ENCODE data around the gene SOX15.

GRCh38 chr17:7589204-7589868, 558 bp downstream of the SOX15 start:
- TF ChIP-seq, protein P1, sequence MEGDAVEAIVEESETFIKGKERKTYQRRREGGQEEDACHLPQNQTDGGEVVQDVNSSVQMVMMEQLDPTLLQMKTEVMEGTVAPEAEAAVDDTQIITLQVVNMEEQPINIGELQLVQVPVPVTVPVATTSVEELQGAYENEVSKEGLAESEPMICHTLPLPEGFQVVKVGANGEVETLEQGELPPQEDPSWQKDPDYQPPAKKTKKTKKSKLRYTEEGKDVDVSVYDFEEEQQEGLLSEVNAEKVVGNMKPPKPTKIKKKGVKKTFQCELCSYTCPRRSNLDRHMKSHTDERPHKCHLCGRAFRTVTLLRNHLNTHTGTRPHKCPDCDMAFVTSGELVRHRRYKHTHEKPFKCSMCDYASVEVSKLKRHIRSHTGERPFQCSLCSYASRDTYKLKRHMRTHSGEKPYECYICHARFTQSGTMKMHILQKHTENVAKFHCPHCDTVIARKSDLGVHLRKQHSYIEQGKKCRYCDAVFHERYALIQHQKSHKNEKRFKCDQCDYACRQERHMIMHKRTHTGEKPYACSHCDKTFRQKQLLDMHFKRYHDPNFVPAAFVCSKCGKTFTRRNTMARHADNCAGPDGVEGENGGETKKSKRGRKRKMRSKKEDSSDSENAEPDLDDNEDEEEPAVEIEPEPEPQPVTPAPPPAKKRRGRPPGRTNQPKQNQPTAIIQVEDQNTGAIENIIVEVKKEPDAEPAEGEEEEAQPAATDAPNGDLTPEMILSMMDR (IDR thresholded peaks at IDR 0.05; ENCODE audit: low read length) = no peak; the same call in 1 of the 2 replicates
- TF ChIP-seq EZH2 (optimal IDR thresholded peaks at IDR 0.05; ENCODE audit: low read depth, low read length) = no peak
